ACC112 (cell line): ENCODE data around the gene GATB.
A peak's percentile ranks its signal among the peaks of the same experiment; 100 is the strongest.

Experiments used
- H2AFZ ChIP-seq: fragments of 200-600 bp; sonication (generic); one replicate; pipeline ENCODE4 v1.6.0; 2017; ENCODE audit warnings: antibody characterized with exemption, low read length; ENCODE audit not compliant: unreplicated experiment
- H3K27ac ChIP-seq: fragments of 200-600 bp; sonication (generic); 2 replicates; pipeline ENCODE4 v1.5.1; 2014; ENCODE audit warnings: low read depth, mild to moderate bottlenecking, antibody characterized with exemption, low read length, moderate library complexity
- H3K27me3 ChIP-seq: fragments of 200-600 bp; sonication (generic); 2 replicates; pipeline ENCODE4 v1.6.1; 2014; ENCODE audit warnings: mild to moderate bottlenecking, antibody characterized with exemption, low read length, moderate library complexity, mixed read lengths; ENCODE audit not compliant: insufficient read depth
- H3K36me3 ChIP-seq: fragments of 200-600 bp; sonication (generic); 2 replicates; pipeline ENCODE4 v1.6.1; 2016; ENCODE audit warnings: mild to moderate bottlenecking, antibody characterized with exemption, low read length, moderate library complexity, mixed read lengths; ENCODE audit not compliant: insufficient read depth
- H3K4me1 ChIP-seq: fragments of 200-600 bp; sonication (generic); one replicate; pipeline ENCODE4 v1.6.1; 2016; ENCODE audit warnings: low read length, mixed read lengths; ENCODE audit not compliant: insufficient read depth, unreplicated experiment, control insufficient read depth
- H3K4me3 ChIP-seq: fragments of 200-600 bp; sonication (generic); 2 replicates; pipeline ENCODE4 v1.5.1; 2014; ENCODE audit warnings: mild to moderate bottlenecking, low read depth, low read length
- H3K79me2 ChIP-seq: fragments of 200-600 bp; sonication (generic); one replicate; pipeline ENCODE4 v1.6.0; 2016; ENCODE audit warnings: low read length; ENCODE audit not compliant: control insufficient read depth, unreplicated experiment, insufficient read depth

GATB gene

GRCh38 chr4:151656058-151656457, 104.7 kb downstream of the GATB start:
- peaks cover 14% of the 10 kb centered on the region for H3K4me1 ChIP-seq
- no peaks in the 10 kb centered on the region for H3K36me3 ChIP-seq
- no peaks in the 10 kb centered on the region for H3K79me2 ChIP-seq
- H3K4me3 ChIP-seq = no peak overlapping the region
- no peak overlapping the region for H3K27ac ChIP-seq
- H3K27me3 ChIP-seq = no peaks in the 10 kb centered on the region
- no peak overlapping the region for H2AFZ ChIP-seq

GRCh38 chr4:151653548-151653918, 107.3 kb downstream of the GATB start:
- Histone ChIP-seq H3K4me3 (no peak overlapping the region), H3K4me1 (peaks cover 4% of the 10 kb centered on the region), H3K27ac (no peak overlapping the region), H3K79me2 (no peaks in the 10 kb centered on the region), H2AFZ (no peak overlapping the region), H3K27me3 (no peaks in the 10 kb centered on the region), H3K36me3 (no peaks in the 10 kb centered on the region)

- H3K4me1 ChIP-seq = peaks cover 4% of the 10 kb centered on the region
- no peak overlapping the region for H2AFZ ChIP-seq
- no peak overlapping the region for H3K27ac ChIP-seq
- no peaks in the 10 kb centered on the region for H3K36me3 ChIP-seq
- no peaks in the 10 kb centered on the region for H3K79me2 ChIP-seq
- no peaks in the 10 kb centered on the region for H3K27me3 ChIP-seq
- H3K4me3 ChIP-seq = no peak overlapping the region
Observed at GRCh38 chr4:151652841-151653547, 107.8 kb downstream of the GATB start.

GRCh38 chr4:151651496-151651895, 109.3 kb downstream of the GATB start:
- peaks cover 4% of the 10 kb centered on the region for H3K4me1 ChIP-seq
- H3K27ac ChIP-seq = no peak overlapping the region
- H3K27me3 ChIP-seq = no peaks in the 10 kb centered on the region
- no peak overlapping the region for H2AFZ ChIP-seq
- no peak overlapping the region for H3K4me3 ChIP-seq
- H3K36me3 ChIP-seq = no peaks in the 10 kb centered on the region
- no peaks in the 10 kb centered on the region for H3K79me2 ChIP-seq

GRCh38 chr4:151649479-151649878, 111.3 kb downstream of the GATB start:
- H3K27me3 ChIP-seq = no peaks in the 10 kb centered on the region
- no peak overlapping the region for H2AFZ ChIP-seq
- H3K36me3 ChIP-seq = no peaks in the 10 kb centered on the region
- H3K79me2 ChIP-seq = no peaks in the 10 kb centered on the region
- no peak overlapping the region for H3K4me3 ChIP-seq
- no peak overlapping the region for H3K27ac ChIP-seq
- peaks cover 4% of the 10 kb centered on the region for H3K4me1 ChIP-seq

- H3K36me3 ChIP-seq = no peaks in the 10 kb centered on the region
- no peak overlapping the region for H3K4me3 ChIP-seq
- H2AFZ ChIP-seq = no peak overlapping the region
- H3K4me1 ChIP-seq = peaks cover 7% of the 10 kb centered on the region
- no peaks in the 10 kb centered on the region for H3K79me2 ChIP-seq
- H3K27ac ChIP-seq = no peak overlapping the region
- H3K27me3 ChIP-seq = no peaks in the 10 kb centered on the region
Observed at GRCh38 chr4:151646322-151646721, 114.5 kb downstream of the GATB start.

GRCh38 chr4:151644622-151645021, 116.2 kb downstream of the GATB start:
- Histone ChIP-seq H3K36me3 (no peaks in the 10 kb centered on the region), H2AFZ (no peak overlapping the region), H3K27ac (no peak overlapping the region), H3K27me3 (no peaks in the 10 kb centered on the region), H3K4me1 (peaks cover 12% of the 10 kb centered on the region), H3K4me3 (no peak overlapping the region), H3K79me2 (no peaks in the 10 kb centered on the region)

GRCh38 chr4:151643564-151643963, 117.2 kb downstream of the GATB start:
- Histone ChIP-seq H3K27me3 (no peaks in the 10 kb centered on the region), H3K4me1 (peaks cover 12% of the 10 kb centered on the region), H3K36me3 (no peaks in the 10 kb centered on the region), H3K27ac (no peak overlapping the region), H2AFZ (no peak overlapping the region), H3K4me3 (no peak overlapping the region), H3K79me2 (no peaks in the 10 kb centered on the region)

- Histone ChIP-seq H3K4me1 (peaks cover 12% of the 10 kb centered on the region), H3K79me2 (no peaks in the 10 kb centered on the region), H3K27me3 (no peaks in the 10 kb centered on the region), H2AFZ (peak overlapping the region; percentile 6), H3K4me3 (no peak overlapping the region), H3K27ac (no peak overlapping the region), H3K36me3 (no peaks in the 10 kb centered on the region)
Observed at GRCh38 chr4:151641983-151642382, 118.8 kb downstream of the GATB start.

- Histone ChIP-seq H3K79me2 (no peaks in the 10 kb centered on the region), H3K4me1 (peaks cover 12% of the 10 kb centered on the region), H3K27ac (peak overlapping the region; percentile 2)
Observed at GRCh38 chr4:151641167-151641566, 119.6 kb downstream of the GATB start.

GRCh38 chr4:151640381-151640780, 120.4 kb downstream of the GATB start:
- Histone ChIP-seq H3K4me1 (peaks cover 12% of the 10 kb centered on the region), H3K36me3 (no peaks in the 10 kb centered on the region), H2AFZ (no peak overlapping the region), H3K79me2 (no peaks in the 10 kb centered on the region), H3K4me3 (no peak overlapping the region), H3K27ac (no peak overlapping the region), H3K27me3 (no peaks in the 10 kb centered on the region)

More at GRCh38 chr4:151641167-151641566, 119.6 kb downstream of the GATB start:
- Histone ChIP-seq H3K36me3 (no peaks in the 10 kb centered on the region), H2AFZ (peak overlapping the region; percentile 6), H3K27me3 (no peaks in the 10 kb centered on the region), H3K4me3 (no peak overlapping the region)
